ENCODE data around the gene GMPPA.

Gene GMPPA
- total RNA-seq = 15.0 reads per million, percentile 40 among the genes with 10 or more reads in this experiment

DNA sequence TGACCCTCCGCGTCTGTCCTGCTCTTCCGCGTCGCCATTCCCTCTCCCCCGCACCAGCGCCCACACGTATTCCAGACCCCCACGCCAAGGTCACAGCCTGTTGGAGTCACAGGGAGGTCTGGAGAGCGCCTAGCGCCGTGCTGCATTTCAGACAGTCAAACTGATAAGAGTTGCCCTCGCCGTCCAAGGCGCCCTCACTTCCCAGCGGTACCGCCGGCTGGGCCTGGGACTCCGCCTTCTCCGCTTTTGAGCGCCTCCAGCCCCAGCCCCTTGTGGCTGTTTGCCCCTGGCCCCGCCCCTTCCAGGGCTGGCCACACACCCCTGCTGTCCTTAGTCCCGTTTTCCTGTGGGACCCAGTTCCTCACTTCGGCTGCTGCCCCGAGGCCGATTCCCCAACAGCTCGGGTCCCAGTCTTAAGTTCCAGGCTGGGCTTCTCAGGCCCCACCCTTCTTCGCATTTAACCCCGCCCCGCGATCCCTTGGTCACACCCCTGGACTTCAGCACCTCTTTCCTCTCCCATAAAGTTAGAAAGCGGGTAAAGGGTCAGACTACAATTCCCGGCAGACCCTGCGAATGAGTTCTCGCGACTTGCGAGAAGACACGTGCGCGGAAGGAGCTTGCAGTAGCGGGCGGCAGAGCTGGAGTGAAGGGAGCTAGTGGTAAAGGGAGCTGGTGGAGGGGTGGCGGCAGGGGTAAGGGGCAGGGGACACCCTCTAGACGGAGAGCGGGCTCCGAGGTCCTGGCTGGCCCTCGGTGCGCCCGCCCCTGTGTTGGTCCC is at the start of gene GMPPA:
TSS of gene GMPPA (plus strand) at position 612 of the 778 bp plus-strand sequence. CDS start 1,085 bp downstream, outside the sequence.
- peak; percentile 89 for DNase-seq

DNA sequence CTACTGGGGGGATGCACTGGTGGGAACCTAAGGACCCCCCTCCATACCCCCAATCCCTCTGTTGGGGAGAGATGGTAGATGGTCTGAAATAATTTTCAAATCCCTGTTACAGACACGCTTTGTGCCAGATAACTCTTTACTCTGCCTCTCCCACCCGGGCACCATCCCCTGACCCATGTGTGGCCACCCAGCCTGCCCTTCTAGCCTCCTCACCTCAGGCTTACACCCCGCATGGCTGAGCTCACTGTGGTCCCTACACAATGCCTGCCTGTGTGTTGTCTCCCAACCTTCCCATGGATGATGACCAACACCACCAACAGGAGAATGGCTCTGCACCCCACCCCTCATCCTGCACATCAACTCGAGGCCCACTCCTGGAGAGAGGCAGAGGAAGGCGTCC is 49.1 kb upstream of the GMPPA start:
- no peak for DNase-seq

DNA sequence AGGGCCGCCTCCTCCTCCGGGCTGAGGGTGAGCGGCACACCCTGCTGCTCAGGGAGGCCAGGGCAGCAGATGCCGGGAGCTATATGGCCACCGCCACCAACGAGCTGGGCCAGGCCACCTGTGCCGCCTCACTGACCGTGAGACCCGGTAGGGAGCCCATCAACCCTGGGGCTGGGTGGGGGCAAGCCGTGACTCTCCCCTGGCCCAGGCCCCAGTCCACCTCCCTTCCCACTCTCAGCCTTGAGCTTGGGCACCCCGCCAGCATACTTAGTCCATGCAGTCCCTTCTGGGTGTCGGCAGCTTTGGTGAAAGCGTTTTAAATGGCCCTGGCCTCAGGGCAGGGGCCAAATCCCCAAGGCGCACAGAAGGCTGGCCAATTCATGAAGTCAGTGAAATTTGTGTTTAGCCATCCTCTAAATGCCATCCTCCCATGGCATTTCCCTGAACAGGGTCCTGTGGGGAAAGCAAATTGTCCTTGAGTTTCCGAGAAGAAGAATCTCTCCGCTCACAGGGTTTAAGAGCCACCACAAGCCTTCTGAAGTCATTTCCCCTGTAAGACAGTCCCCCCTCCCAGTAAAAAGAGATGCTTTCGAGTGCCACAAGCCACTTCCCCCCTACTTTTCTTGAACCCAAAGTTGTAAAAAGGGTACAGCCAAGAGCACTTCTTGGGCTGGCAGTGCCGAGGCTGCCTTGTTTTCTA is 46.9 kb upstream of the GMPPA start:
- DNase-seq = no peak

DNA sequence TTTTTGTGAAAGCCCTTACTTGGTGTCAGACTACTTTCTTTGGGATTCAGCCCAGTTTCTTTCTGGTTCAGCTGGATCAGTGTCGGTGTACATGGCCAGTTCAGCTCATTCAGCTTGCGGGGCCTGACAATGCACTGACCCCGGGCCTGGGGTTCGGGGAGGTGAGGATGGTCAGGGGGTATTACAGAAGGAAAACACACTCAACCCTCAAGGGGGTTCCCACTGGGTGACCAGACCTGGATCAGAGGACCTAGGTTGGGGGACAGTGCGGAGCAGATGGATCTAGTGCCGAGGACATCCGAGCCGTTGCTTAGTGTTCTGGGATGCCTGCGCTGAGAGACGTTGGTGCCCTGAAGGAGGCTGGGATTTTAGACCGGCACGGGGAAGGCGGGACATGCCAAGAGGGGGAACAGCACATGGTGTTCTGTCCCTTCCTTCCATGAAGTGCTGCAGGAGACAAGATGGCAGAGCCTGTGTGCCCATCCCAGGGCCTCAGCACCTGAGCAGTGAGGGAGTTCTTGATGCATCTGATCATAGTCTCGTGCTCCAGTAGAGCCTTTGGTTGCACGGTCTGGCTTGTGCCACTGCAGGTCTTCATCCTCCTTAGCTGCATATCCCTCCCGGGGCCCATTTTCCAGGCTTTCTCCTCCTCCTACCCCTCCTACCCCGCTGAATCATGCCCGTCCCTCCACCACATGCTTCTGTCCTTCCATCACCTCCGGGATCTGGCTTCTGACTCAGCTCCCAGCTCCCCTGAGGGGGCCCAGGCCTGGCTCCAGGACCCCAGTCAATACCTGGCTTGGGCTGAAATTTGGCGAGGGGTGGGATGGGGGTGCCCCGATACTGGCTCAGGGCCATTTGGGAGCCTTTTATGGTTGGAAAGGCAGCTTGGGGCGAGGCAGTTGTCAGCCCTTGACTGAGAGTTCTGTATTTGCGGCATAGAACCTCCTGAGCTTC is 46.1 kb upstream of the GMPPA start:
- DNase-seq = no peak

DNA sequence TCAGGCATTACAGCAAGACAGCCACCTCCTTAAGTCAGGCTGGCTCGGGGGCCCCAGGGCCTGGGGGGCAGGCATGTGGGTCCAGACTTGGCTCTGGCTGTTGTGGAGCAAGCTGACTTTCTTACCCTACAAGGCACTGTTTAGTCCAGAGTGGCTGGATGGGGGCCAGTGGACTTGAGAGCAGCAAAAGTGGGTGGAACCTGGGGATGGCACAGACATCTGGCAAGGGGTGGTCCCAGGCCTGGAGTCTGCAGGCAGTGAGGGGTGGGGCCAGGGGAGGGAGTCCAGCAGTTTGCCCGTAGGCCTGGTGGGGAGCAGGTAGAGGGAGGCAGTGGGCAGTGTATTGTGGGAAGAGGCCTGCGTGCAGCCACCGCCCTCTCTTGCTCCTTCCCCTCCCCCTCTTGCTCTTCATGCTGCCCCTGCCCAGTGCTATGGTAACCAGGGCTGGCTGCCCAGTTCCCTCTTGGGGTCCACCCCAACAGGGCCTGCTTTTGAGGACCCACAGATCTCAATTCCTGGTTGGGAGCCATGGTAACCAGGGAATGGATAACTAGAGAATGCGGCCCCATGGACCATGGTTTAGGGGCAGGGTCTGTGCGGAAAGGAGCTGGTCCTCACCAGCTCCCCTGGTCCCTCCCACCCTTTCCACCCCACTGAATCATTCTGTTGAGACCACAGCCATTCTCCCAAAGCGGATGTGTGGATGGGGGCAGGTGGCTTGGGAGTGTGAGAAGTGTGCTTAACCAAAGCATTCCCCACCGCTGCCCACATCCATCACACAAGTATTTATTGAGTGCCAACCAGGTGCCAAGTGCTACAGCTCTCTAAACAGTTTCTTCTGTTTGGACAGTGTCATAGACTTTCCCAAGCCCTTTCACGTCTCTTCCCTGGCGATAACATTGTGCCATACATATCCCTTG is 44.8 kb upstream of the GMPPA start:
- DNase-seq = no peak

DNA sequence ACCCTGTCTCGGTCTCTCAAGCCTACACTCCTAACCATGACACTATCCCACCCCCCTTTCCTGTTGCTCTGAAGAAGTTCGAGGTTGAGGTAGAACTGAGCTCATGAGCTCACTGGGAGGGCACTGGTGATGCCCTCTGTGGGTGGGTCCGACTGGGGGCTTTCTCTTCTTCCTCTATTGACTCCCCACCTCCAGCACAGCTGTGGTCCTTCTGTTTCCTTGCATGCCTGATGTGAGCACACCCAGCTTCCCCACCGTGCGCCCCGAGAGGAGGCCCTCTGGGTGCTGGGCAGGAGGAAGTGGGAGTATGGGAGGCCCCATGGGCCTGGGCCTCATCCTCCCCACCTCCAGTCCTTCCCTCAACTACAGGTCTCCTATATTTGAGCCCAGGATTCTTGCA is 43.1 kb upstream of the GMPPA start:
- no peak for DNase-seq

DNA sequence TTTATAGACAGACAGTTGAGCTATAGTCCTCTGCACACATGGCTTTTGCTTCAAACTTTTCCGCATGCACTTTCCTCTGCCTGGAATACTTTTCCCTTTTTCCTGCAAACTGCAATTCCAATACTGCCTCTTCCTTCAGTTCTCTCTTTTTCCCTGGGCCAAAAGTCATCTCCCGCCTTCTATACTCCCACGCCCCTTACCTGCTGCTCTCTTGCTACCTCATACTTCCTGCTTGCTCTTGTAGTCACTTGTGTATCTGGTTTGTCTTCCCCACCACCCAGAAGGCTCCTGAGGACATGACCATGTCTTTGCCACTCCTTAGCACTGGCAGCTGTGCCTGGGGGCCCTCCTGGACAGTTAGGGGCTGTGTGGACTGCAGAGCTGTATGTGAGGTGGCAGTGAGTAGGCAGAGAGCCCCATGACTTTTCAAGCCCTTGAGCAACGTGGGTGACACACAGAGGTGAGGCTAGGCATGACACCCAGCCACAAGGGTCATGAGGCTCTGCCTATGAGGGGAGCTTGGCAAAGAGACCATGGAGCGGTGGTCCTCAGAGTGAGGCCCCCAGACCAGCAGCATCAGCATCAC is 40.8 kb upstream of the GMPPA start:
- DNase-seq = no peak

DNA sequence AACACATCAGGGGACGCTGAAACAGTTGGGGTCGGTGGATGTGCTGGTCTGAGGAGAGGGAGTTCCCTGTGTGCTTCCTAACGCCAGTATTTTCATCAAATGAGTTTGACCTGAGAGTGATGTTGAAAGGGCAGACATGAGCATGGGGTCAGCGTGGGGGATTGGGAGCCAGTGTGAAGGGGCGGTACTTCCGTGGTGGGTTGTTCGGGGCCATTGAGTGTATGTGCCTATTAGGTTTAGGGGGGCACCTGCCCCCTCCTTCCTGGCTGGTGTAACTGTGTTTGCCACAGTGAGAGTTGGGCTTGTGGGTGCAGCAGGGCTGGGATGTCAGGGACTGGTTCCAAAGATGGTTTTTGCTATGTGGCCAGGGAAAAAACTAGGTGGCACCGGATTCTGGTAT is 39.7 kb upstream of the GMPPA start:
- DNase-seq = no peak

DNA sequence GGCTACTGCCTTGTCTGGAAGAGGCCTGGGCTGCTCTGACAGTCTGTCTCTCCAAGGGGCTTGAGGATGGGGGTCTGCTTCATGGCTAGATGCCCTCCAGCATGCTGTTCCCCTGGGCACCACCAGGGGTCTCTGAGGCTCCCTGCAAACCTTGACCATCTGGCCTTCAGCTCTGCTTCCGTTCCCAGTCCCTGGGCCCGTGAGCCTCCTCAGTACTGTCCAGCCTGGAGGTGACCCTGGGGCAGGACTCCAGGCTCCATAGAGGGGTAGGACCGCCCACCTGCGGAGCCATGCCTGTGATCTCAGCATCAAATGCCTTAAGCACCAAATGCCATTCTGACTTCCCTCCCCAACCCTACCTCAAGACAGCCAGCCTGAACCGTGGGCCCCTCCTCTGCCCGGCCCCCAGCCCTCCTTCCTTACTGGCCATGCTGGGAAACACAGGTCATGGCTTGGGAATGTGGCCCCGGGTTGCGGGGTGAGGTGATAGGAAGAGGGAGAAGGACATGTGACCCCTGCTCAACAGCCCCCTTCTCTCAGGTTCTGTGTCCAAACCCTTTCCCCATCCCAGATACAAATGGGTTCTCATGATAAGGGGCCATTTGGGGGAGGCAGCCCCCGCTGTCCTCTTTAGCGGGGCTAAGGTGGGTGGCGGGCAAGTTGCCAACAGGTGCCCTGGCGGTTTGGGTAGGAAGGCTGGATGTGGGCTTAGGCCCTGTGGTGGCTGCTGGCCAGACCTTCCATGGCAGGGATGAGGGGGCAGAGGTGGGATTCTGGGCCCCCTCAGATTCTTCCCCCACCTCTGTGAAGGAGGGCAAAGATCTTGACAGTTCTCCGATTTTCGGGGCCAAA is 39.0 kb upstream of the GMPPA start:
- DNase-seq = peak; percentile 10

DNA sequence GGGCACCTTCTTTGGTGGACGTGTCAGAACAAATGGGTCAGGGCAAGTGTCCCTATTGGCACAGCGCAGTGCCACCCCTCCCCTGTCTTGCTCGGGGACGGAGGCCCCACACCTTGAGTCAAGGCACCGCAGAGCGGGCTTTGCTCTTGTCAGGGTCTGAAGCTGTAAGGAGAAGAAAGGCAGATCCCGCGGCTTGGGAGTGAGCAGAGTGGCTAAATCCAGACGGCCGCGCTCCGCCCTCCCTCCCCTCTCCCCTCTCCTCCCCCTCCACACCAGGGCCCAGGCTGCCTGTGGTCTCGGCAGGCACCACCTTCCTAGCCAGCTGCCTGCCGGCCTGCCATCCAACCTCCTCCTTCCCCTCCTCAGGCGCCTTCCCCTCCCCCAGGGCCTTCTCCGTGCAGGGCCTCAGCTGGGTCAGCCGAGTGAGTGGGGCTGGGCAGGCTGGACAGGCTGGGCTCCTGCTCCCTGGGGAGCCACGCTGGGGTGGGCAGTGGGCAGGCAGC is 38.2 kb upstream of the GMPPA start:
- DNase-seq = no peak

DNA sequence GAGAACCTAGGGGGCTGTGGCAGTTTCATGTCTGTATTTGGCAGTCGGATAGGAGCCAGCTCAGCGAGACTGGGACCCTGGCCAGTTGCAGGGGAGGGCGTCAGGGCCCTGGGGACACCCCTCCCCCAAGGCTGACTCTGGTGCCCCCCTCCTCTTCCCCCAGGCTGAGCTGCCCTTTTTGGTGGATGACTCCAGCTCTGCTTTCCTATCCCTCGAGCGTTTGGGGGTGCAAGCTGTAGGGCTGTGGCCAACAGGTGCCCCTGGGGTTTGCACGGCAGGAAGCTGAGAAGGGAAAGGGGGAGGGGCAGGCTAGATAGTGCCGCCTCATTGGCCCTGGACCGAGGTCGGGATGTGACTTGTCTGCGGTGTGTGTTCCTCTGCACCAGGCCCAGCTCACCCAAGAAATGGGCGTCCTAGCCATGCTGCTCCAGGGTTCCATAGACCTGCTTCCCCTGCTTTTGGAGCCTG is 37.6 kb upstream of the GMPPA start:
- DNase-seq = no peak

DNA sequence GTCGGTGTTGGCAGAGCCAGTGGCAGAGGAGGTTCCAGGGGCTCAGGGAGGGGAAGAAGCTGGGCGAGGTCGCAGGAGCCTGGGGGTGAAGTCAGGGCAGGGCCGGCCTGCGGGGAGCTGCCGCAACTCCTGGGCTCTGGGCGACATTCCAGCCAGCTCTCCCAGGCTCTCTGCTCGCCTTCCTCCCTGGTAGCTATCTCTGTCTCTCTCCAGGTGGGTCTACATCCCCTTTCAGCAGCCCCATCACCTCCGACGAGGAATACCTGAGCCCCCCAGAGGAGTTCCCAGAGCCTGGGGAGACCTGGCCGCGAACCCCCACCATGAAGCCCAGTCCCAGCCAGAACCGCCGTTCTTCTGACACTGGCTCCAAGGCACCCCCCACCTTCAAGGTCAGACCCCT is 37.0 kb upstream of the GMPPA start:
- no peak for DNase-seq

DNA sequence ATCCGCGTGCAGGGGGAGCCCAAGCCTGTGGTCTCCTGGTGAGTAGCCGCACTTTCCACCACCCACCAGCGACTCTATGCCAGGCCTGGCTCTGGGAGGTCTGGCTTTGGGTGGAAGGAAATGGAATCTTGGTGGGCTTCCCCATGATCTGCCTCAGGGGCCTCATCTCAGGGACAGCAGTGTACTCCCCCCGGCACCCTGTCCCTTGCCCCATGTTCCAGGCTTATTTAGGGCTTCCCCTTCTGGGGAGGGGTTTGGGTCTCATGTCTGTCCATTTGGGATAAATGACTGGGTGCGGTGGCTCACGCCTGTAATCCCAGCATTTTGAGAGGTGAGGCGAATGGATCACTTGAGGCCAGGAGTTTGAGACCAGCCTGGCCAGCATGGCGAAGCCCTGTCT is 36.3 kb upstream of the GMPPA start:
- DNase-seq = no peak

DNA sequence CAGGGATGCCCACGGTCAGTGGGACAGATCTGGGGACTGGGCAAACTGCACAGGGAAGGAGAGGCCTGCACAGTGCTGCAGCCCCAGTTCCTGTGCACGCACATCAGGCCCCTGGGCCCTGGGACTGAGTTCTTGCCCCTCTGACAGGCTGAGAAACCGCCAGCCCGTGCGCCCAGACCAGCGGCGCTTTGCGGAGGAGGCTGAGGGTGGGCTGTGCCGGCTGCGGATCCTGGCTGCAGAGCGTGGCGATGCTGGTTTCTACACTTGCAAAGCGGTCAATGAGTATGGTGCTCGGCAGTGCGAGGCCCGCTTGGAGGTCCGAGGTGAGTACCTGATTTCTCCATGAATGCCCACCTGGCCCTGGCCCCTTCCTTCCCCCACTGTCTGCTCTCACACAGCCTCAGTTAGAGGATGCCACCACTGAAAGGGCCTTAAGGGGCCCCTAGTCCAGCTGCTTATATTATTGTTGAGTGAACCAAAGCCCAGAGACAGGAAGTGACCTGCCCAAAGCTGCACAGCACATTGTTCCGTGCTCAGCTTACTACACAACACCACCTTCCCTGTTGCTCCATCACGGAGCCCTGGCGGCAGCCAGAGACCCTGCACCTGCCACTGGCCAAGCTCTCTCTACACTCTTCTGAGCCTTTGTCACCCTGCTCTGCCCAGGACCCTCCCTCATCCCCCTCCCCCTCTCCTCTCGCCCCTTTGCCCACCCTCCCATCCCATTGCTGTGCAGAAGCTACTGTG is 34.2 kb upstream of the GMPPA start:
- no peak for DNase-seq

DNA sequence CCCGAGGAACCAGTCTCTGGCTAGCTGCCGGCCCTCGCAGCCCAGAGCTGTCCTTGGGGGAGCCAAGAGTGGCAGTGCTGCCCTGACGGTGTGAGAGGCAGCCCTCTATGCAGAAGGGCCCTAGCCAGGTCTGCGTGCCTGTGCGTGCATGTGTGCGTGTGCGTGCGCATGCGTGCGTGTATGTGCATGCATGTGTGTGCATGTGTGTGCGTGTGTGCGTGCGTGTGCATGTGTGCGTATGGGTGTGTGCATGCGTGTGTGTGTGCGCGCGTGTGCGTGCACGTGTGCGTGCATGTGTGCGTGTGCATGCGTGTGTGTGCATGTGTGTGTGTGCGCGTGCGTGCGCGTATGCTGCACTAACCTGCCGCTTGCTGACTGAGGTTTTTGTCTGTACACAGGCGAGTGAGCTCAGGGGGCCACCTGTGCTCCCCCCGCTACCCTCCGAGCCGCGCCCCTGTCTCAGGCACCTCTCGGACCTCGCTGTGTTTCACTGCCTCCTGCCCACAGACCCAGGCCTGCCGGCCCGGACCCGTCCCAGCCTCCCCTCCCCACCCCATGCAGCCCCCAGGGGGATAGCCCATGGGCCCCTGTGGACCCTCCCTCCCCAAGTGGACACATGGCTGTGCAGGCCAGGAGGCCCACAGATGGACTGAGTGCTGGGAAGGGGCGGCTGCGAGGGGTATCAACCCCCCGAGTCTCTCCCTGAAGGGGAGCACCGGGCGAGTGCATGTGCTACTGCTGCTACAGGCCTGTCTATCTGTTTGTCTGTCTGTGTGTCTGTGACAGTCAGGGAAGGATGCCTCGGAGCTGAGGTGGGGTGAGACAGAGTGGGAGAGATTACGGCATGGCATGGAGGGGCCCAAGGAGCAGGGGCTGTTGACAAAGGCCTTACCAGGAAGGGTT is 32.8 kb upstream of the GMPPA start:
- no peak for DNase-seq

DNA sequence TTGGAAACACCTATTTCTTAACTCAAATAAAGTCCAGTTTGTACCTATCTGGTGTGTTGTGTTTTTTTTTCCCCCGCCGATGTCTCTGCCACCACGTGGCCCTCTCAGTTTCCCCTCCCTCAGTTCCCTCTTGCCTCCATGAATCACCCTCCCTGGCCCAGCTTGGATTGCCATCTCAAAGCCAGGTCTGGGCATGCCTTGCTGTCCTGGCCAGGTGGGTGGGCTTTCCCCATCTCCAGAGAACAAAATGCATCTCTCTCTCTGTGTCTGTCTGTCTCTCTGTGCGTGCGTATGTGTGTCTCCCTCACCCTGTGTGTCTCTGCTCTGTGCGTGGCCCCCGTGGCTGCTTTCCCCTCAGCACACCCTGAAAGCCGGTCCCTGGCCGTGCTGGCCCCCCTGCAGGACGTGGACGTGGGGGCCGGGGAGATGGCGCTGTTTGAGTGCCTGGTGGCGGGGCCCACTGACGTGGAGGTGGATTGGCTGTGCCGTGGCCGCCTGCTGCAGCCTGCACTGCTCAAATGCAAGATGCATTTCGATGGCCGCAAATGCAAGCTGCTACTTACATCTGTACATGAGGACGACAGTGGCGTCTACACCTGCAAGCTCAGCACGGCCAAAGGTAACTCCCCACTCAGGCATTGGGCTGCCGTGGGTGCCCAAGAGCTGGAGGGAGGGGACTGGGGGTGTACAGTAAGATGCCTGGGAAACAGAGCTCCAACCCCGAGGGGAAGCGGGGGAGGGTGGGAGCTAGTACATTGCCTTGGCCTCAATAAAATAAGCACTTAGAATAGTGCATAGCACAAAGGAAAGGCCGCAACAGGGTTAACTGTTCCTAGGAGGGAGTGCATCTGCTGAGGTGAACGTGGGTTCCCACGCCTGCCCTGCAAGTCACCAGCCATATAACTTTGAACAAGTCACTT is 31.6 kb upstream of the GMPPA start:
- no peak for DNase-seq

DNA sequence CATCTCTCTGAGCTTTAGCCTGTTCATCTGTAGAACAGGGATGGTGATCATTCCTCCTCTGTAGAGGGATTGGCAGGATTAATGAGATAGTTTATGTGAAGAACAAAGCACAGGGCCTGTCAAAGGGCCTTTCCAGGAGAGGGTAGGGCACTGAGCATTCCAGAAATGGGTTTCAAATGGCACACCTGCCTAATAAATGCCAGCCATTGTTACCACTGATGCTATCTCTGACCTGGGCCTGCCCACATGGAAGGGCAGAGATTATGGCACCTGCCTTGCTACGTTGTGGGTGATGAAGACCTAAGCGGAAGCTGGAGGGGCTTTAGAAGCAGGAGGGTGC is 31.0 kb upstream of the GMPPA start:
- no peak for DNase-seq
